Measurements from ENCODE around the gene THBD. TPM values are rescaled to one million over a fixed set of nuclear protein-coding genes. Genes with fewer than 3 reads are reported as not detected.

Gene THBD, protein sequence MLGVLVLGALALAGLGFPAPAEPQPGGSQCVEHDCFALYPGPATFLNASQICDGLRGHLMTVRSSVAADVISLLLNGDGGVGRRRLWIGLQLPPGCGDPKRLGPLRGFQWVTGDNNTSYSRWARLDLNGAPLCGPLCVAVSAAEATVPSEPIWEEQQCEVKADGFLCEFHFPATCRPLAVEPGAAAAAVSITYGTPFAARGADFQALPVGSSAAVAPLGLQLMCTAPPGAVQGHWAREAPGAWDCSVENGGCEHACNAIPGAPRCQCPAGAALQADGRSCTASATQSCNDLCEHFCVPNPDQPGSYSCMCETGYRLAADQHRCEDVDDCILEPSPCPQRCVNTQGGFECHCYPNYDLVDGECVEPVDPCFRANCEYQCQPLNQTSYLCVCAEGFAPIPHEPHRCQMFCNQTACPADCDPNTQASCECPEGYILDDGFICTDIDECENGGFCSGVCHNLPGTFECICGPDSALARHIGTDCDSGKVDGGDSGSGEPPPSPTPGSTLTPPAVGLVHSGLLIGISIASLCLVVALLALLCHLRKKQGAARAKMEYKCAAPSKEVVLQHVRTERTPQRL
- 21.1 and 52.5 TPM in 2 replicates for total RNA-seq

GRCh38 chr20:23049201-23050075, at the start of gene THBD:
TSS of gene THBD (minus strand) at chr20:23049672. CDS start at chr20:23049504, 168 bp downstream.

GRCh38 chr20:23086056-23086566, 36.6 kb upstream of the THBD start, which contains the start of gene CD93:
TSS of gene CD93 (minus strand) at chr20:23086324. CDS start at chr20:23086192, 132 bp downstream.

DNA sequence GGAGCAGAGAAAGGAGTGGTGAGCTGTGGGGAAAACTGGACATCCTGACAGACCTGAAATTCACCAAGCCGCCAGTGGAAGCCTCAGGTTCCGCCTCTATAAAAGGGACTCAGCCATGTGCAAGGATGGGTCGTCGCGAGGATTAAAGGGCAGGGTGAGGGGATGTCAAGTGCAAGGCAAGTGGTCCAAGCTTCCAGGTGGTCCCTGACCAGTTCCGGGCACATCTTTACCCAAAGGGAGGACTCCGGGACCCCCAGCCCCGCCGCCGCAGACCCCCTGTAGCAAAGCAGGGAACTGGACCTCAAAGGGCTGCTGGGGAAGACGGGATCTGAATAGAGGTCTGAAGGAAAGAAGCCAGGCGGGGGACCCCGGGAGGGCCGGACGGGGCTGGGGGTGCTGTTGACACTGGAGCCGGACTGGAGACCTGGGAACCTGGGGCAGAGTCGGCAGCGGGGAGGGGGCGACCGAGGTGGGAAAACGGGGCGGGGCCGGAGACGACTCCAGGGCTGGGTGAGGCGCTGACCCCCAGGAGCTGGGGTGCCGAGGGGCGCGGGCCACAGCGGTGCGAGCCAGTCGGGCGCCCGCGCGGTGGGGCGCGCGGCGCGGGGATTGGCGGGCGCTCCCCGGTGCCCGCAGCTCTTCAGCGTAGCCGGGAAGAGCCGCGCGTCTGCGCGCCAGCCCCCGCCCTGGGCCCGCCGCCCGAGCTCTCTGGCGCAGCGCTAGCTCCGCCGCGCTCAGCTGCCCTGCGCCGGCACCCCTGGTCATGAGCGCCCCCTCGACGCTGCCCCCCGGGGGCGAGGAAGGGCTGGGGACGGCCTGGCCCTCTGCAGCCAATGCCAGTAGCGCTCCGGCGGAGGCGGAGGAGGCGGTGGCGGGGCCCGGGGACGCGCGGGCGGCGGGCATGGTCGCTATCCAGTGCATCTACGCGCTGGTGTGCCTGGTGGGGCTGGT, 14.5 kb downstream of the THBD start, which contains the start of gene SSTR4:
Gene SSTR4, plus strand, starts transcription at position 592 of the 951 bp plus-strand sequence. Its CDS starts 172 bp downstream, at position 764.

Other genes with a start within 250 kb of the THBD start
- gene SSTR4, start 14.4 kb downstream of the THBD start, total RNA-seq = 0.07 TPM in 1 of 2 replicates, not detected in the other
- gene CD93, start 36.7 kb upstream of the THBD start, total RNA-seq = 0.63 and 1.6 TPM in 2 replicates

Measured in smooth muscle cell of the pulmonary artery (primary cell).